Prostate gland (tissue), 2 donors: ENCODE data around the gene CDH1. TPM values are rescaled to one million over a fixed set of nuclear protein-coding genes. Genes with fewer than 3 reads are reported as not detected.
A peak's percentile ranks its signal among the peaks of the same experiment; 100 is the strongest.

Source experiments
- DNase-seq: peaks from one replicate; pipeline ENCODE4 v3.0.0-alpha.2; 2019; ENCODE audit warnings: low spot score
- H3K27ac ChIP-seq, 2 donors: fragments of 200-600 bp; sonication (generic); 2 replicates each; pipeline ENCODE4 v1.5.1; 2017 to 2019
- H3K27me3 ChIP-seq: fragments of 200-600 bp; sonication (generic); replicated peaks from 2 replicates; pipeline ENCODE4 v1.5.1; 2019; ENCODE audit not compliant: insufficient read depth
- H3K36me3 ChIP-seq, 2 donors: fragments of 200-600 bp; sonication (generic); 1 replicate in 1 of 2; 2 replicates in 1 of 2; pipeline versions ENCODE4 v1.5.1 to v1.8.1; 2017 to 2019
- H3K4me1 ChIP-seq: fragments of 200-600 bp; sonication (generic); replicated peaks from 2 replicates; pipeline ENCODE4 v1.5.1; 2019
- H3K4me3 ChIP-seq, 2 donors: fragments of 200-600 bp; sonication (generic); 2 replicates each; pipeline ENCODE4 v1.5.1; 2017 to 2019
- H3K9me3 ChIP-seq: fragments of 200-600 bp; sonication (generic); 2 replicates; pipeline ENCODE4 v1.5.1; 2017
- POLR2A ChIP-seq: fragments of 450-650 bp; IDR thresholded peaks from one replicate; pipeline ENCODE4 v1.6.1; 2016; ENCODE audit warnings: antibody characterized with exemption, mild to moderate bottlenecking
- POLR2AphosphoS5 ChIP-seq: sonication (generic); formaldehyde crosslinking; IDR thresholded peaks from one replicate; pipeline ENCODE4 v1.6.1; 2017; ENCODE audit warnings: antibody characterized with exemption
- WGBS: methylation state at CpG from one replicate; pipeline ENCODE4 v1.1.5; 2018; 5-methylcytosine and 5-hydroxymethylcytosine counted together
- intact Hi-C: fragments of 100-400 bp; cut with DNase I; formaldehyde crosslinking; loops from one replicate; pipeline ENCODE4 v1.14.2; 2022
- total RNA-seq, 2 donors: library from RNA; depleted of rRNA; stranded (reverse); fragments of >200 nt; gene quantifications; one replicate each; pipeline ENCODE4 v1.1.0, GENCODE V29; 2016
- TF ChIP-seq, protein P1 (sequence below), 4 experiments: fragments of 200-600 bp in 2 of 4; fragments of 450-650 bp in 2 of 4; sonication (generic) in 2 of 4; IDR thresholded peaks; 1 replicate in 3 of 4; 2 replicates in 1 of 4; pipeline ENCODE4 v1.5.1; 2016 to 2019; ENCODE audit warnings: antibody characterized with exemption in 4 of 4, mild to moderate bottlenecking in 2 of 4, moderate library complexity in 2 of 4

CDH1 gene
- total RNA-seq, 2 donors from 2014 or later = 75.7 to 300 TPM

DNA sequence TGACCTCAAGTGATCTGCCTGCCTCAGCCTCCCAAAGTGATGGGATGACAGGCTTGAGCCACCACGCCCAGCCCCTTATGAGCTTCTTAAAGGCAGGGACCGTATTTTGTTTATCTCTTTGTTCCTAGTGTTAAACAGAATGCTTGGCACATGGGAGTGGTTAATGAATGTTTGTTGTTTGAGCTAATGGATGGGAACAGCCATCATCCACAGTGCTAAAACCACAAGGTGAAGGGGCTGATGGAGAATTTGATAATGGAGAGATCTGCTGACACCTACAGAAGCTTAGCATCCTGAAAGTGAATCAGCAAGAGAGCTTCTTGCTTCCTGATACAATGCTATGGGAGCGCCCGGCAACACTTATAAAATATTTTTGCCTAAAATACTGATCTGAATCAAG, 8.6 kb upstream of the CDH1 start:
- H3K4me1 ChIP-seq = no peaks in the 10 kb centered on the region
- no peaks in the 10 kb centered on the region for H3K27me3 ChIP-seq
- H3K27ac ChIP-seq = no peak overlapping the region
- no peaks in the 10 kb centered on the region for H3K36me3 ChIP-seq
- DNase-seq = no peak
- WGBS = 89% methylated on average over 4 of the region's 4 CpGs
- TF ChIP-seq POLR2A (no peak), POLR2AphosphoS5 (no peak)
- TF ChIP-seq, protein P1, sequence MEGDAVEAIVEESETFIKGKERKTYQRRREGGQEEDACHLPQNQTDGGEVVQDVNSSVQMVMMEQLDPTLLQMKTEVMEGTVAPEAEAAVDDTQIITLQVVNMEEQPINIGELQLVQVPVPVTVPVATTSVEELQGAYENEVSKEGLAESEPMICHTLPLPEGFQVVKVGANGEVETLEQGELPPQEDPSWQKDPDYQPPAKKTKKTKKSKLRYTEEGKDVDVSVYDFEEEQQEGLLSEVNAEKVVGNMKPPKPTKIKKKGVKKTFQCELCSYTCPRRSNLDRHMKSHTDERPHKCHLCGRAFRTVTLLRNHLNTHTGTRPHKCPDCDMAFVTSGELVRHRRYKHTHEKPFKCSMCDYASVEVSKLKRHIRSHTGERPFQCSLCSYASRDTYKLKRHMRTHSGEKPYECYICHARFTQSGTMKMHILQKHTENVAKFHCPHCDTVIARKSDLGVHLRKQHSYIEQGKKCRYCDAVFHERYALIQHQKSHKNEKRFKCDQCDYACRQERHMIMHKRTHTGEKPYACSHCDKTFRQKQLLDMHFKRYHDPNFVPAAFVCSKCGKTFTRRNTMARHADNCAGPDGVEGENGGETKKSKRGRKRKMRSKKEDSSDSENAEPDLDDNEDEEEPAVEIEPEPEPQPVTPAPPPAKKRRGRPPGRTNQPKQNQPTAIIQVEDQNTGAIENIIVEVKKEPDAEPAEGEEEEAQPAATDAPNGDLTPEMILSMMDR (IDR thresholded peaks at IDR 0.05) = no peak
- no peaks in the 10 kb centered on the region for H3K9me3 ChIP-seq
- intact Hi-C loops = no loop called here
- no peak overlapping the region for H3K4me3 ChIP-seq

DNA sequence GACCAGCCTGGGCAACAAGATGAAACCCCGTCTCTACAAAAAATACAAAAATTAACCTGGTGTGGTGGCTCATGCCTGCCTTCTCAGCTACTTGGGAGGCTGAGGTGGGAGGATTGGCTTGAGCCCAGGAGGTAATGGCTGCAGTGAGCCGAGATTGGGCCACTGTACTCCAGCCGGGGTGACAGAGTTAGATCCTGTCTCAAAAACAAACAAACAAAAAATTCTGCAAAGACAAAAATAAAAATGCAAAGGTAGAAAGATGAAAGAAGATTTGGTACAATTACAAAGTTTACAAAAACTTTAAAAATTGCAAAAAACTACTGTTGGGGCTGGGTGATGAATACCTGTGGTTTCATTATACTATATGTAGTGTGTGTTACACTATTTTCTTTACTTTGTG, 5.5 kb upstream of the CDH1 start:
- Histone ChIP-seq H3K4me3 (no peak overlapping the region), H3K36me3 (no peaks in the 10 kb centered on the region), H3K9me3 (no peaks in the 10 kb centered on the region), H3K27ac (peak overlapping the region in 1 of 2 donors; percentile 54), H3K4me1 (no peaks in the 10 kb centered on the region), H3K27me3 (no peaks in the 10 kb centered on the region)
- intact Hi-C loops = no loop called here
- no peak for DNase-seq
- WGBS = 32% methylated on average over 3 of the region's 3 CpGs
- TF ChIP-seq POLR2AphosphoS5 = no peak
- TF ChIP-seq, protein P1 (IDR thresholded peaks at IDR 0.05) = no peak
- no peak for TF ChIP-seq POLR2A

DNA sequence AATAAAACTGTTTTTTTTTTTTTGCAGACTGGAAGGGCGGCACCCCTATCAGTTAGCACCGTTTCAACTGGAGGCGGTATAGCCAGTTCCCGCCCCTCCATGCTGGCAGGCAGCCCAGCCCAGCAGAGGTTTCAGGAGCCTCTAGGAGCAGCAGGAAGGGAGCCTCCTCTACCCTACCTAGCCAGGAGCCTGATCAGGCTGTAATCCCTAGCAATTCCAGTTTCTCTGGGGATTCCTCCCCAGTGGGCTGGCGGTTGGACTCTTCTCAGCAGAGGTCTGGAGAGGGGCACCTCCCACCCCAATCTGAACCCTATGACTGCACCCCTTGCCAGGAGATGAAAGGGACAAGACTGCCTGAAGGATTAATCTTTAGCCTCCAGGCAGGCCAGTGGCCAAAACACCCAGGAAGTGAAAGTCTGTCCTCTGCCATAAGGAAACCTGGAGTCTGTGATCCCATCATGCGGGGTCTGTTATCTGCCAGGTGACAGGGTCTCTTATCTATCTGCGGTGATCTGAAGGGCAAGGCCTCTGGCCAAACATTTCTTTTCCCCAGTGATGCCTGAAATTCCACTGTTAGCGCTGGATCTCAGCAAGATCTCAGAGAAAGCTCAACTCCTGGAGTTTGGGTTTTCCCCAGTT, 4.9 kb upstream of the CDH1 start:
- H3K36me3 ChIP-seq = no peaks in the 10 kb centered on the region
- intact Hi-C loops = no loop called here
- peak overlapping the region; percentile 54 to 68 for H3K27ac ChIP-seq
- no peak overlapping the region for H3K4me3 ChIP-seq
- no peaks in the 10 kb centered on the region for H3K4me1 ChIP-seq
- WGBS = 29% methylated on average over 8 of the region's 8 CpGs
- TF ChIP-seq POLR2A = no peak
- peak; percentile 56 for TF ChIP-seq POLR2AphosphoS5
- TF ChIP-seq, protein P1 (IDR thresholded peaks at IDR 0.05) = no peak
- H3K9me3 ChIP-seq = no peaks in the 10 kb centered on the region
- H3K27me3 ChIP-seq = no peaks in the 10 kb centered on the region
- peak; percentile 79 for DNase-seq

DNA sequence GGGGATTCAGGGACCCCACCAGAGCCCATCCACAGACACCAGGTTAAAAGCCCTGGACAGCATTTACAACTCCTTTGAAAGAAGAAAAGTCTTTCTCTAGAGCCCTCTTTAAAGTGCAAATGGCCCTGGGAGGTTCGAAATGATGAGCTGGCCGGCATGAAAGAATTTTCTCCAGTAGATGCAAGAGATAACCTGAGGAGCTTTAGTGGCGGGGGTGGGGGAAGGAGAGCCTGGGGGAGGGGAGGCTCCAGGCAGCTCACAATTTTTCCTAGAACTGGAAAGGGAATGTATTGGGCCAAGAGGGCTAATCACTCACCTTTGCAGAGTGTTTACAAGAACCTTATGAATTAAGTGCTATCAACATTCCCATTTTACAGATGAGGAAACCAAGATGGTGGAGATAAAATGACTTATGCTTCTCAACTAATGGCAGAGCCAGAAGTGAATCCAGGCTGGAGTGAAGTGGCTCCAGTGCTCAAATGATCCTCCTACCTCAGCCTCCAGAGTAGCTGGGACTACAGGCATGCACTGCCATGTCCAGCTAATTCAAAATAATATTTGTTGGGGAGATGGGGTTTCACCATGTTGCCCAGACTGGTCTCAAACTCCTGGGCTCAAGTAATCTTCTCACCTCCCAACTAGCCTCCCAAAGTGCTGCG, 4.2 kb upstream of the CDH1 start:
- Histone ChIP-seq H3K27ac (peak overlapping the region; percentile 54 to 68), H3K4me3 (no peak overlapping the region)

More for the DNA sequence above, 4.2 kb upstream of the CDH1 start:
- intact Hi-C loops = no loop called here
- 44% methylated on average over 4 of the region's 4 CpGs for WGBS
- no peaks in the 10 kb centered on the region for H3K36me3 ChIP-seq
- TF ChIP-seq, protein P1 (IDR thresholded peaks at IDR 0.05) = no peak
- TF ChIP-seq POLR2A (no peak), POLR2AphosphoS5 (no peak)
- H3K9me3 ChIP-seq = no peaks in the 10 kb centered on the region
- H3K4me1 ChIP-seq = no peaks in the 10 kb centered on the region
- no peaks in the 10 kb centered on the region for H3K27me3 ChIP-seq
- no peak for DNase-seq
